DND-41 (cell line): ENCODE measurements around the gene HSPH1.

Source experiments
- ATAC-seq: fragments of 200-7000 bp; cut with Tn5 transposase; 3 replicates; pipeline ENCODE4 v1.9.1; 2021; ENCODE audit warnings: low read depth; ENCODE audit not compliant: insufficient read depth
- DNase-seq: peaks from one replicate; pipeline ENCODE4 v3.0.0-alpha.2; 2020
- H2AFZ ChIP-seq: 2 replicates; pipeline ENCODE4 v1.6.0; 2012; ENCODE audit warnings: low read depth, low read length
- H3K27ac ChIP-seq: 2 replicates; pipeline ENCODE4 v1.5.1; 2012; ENCODE audit warnings: low read length, inconsistent platforms
- H3K27me3 ChIP-seq: fragments of 200-600 bp; sonication (generic); 2 replicates; pipeline ENCODE4 v1.6.0; 2012; ENCODE audit warnings: low read length, mild to moderate bottlenecking, inconsistent platforms; ENCODE audit not compliant: insufficient read depth, poor library complexity
- H3K36me3 ChIP-seq: 2 replicates; pipeline ENCODE4 v1.5.1; 2012; ENCODE audit warnings: low read length, inconsistent platforms; ENCODE audit not compliant: insufficient read depth
- H3K4me1 ChIP-seq: 2 replicates; pipeline ENCODE4 v1.5.1; 2012; ENCODE audit warnings: mild to moderate bottlenecking, low read length; ENCODE audit not compliant: insufficient read depth
- H3K4me2 ChIP-seq: 2 replicates; pipeline ENCODE4 v1.6.0; 2012; ENCODE audit warnings: mild to moderate bottlenecking, moderate library complexity, low read length, inconsistent platforms; ENCODE audit not compliant: insufficient read depth
- H3K4me3 ChIP-seq, 2 experiments: fragments of 200-600 bp in 1 of 2; shearing (Covaris generic) in 1 of 2; 2 replicates each; pipeline ENCODE4 v1.5.1; 2012 to 2016; ENCODE audit warnings: inconsistent platforms in 2 of 2, low read length in 2 of 2, mild to moderate bottlenecking in 2 of 2, low read depth in 1 of 2, moderate library complexity in 1 of 2
- H3K79me2 ChIP-seq: 2 replicates; pipeline ENCODE4 v1.6.0; 2012; ENCODE audit warnings: low read length, inconsistent platforms; ENCODE audit not compliant: insufficient read depth
- H3K9ac ChIP-seq: 2 replicates; pipeline ENCODE4 v1.6.0; 2012; ENCODE audit warnings: low read depth, mild to moderate bottlenecking, inconsistent platforms, low read length, moderate library complexity
- H3K9me3 ChIP-seq: 2 replicates; pipeline ENCODE4 v1.5.1; 2012; ENCODE audit warnings: low read length, moderate library complexity, mild to moderate bottlenecking, inconsistent platforms; ENCODE audit not compliant: insufficient read depth, severe bottlenecking
- H4K20me1 ChIP-seq: 2 replicates; pipeline ENCODE4 v1.6.0; 2012; ENCODE audit warnings: low read length; ENCODE audit not compliant: insufficient read depth
- EZH2 ChIP-seq: IDR thresholded peaks from 3 replicates; pipeline ENCODE4 v1.6.1; 2012; ENCODE audit warnings: borderline replicate concordance, low read depth, mild to moderate bottlenecking, moderate library complexity, low read length, inconsistent platforms; ENCODE audit not compliant: severe bottlenecking
- TF ChIP-seq, protein P1 (sequence below): IDR thresholded peaks from 2 replicates; pipeline ENCODE4 v1.5.1; 2012; ENCODE audit warnings: borderline replicate concordance, low read length, moderate library complexity, mild to moderate bottlenecking; ENCODE audit not compliant: poor library complexity, severe bottlenecking; ENCODE audit errors: extremely low read depth

The HSPH1 gene

DNA sequence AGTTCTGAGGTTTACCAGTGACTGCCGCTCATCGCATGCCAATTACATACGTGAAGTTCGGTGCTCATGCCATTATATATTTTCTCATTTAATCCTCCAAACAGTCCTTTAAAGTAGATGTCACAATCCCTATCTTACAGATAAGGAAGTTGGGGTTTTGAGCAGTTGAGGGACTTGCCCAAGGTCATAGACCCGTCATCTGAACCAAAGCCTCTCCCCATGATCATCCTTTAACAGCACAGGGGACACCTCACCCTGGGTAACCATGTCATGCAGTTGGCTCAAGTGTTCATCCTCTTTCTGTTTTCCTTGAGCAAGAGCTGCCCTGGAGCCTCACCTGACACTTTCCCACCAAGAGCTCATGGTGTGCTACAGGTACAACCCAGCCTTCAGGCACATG lies 69.1 kb downstream of the HSPH1 start:
- no peaks in the 10 kb centered on the region for H3K4me1 ChIP-seq
- H3K4me3 ChIP-seq = no peak overlapping the region
- no peaks in the 10 kb centered on the region for H3K9me3 ChIP-seq
- H3K27me3 ChIP-seq = peaks cover 4% of the 10 kb centered on the region
- TF ChIP-seq EZH2 = no peak
- TF ChIP-seq, protein P1, sequence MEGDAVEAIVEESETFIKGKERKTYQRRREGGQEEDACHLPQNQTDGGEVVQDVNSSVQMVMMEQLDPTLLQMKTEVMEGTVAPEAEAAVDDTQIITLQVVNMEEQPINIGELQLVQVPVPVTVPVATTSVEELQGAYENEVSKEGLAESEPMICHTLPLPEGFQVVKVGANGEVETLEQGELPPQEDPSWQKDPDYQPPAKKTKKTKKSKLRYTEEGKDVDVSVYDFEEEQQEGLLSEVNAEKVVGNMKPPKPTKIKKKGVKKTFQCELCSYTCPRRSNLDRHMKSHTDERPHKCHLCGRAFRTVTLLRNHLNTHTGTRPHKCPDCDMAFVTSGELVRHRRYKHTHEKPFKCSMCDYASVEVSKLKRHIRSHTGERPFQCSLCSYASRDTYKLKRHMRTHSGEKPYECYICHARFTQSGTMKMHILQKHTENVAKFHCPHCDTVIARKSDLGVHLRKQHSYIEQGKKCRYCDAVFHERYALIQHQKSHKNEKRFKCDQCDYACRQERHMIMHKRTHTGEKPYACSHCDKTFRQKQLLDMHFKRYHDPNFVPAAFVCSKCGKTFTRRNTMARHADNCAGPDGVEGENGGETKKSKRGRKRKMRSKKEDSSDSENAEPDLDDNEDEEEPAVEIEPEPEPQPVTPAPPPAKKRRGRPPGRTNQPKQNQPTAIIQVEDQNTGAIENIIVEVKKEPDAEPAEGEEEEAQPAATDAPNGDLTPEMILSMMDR = no peak
- DNase-seq (no peak), ATAC-seq (no peak)
- H3K4me2 ChIP-seq = no peak overlapping the region
- H2AFZ ChIP-seq = no peak overlapping the region
- H3K9ac ChIP-seq = no peak overlapping the region
- H3K79me2 ChIP-seq = no peaks in the 10 kb centered on the region
- H3K27ac ChIP-seq = no peak overlapping the region
- no peaks in the 10 kb centered on the region for H3K36me3 ChIP-seq
- no peaks in the 10 kb centered on the region for H4K20me1 ChIP-seq

DNA sequence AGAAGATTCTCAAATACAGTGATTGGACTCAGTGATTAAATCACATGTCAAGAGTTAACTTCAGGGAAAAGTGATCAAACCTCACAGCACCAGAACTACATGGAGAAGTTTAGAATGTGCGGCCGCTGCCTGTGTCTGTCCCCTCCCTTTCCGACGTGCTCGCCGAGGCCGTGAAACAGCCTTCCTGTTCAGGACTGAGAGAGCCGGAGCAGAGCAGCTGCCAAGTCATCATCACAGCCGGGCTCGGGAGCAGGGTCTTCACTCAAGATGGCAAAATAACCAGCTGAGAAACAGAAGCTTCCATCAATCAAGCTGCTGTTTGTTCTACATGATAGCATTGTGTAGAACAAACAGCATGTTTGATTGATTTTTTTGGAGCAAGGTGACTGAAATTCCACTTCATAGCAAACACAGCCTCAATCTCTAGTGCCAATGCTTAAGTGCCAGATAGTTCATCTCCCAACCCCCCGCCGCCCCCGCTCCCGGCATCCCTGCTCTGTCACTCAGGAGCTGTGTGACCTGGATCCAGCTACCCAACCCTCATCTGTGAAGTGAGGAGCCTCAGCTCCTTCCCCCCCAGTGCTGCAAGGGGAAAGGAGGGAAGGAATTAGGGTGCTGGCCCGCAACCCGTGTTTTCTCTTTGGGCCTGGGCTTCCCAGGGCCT lies 70.6 kb downstream of the HSPH1 start:
- DNase-seq = no peak
- H3K9me3 ChIP-seq = no peaks in the 10 kb centered on the region
- no peaks in the 10 kb centered on the region for H3K4me1 ChIP-seq
- peaks cover 14% of the 10 kb centered on the region for H3K27me3 ChIP-seq
- no peaks in the 10 kb centered on the region for H3K79me2 ChIP-seq
- ATAC-seq = no peak
- H3K9ac ChIP-seq = no peak overlapping the region
- H3K27ac ChIP-seq = no peak overlapping the region
- H3K36me3 ChIP-seq = no peaks in the 10 kb centered on the region
- TF ChIP-seq, protein P1 = no peak
- no peak for TF ChIP-seq EZH2
- no peaks in the 10 kb centered on the region for H4K20me1 ChIP-seq
- no peak overlapping the region for H3K4me3 ChIP-seq
- no peak overlapping the region for H3K4me2 ChIP-seq
- H2AFZ ChIP-seq = no peak overlapping the region; the same call in 1 of the 2 replicates

DNA sequence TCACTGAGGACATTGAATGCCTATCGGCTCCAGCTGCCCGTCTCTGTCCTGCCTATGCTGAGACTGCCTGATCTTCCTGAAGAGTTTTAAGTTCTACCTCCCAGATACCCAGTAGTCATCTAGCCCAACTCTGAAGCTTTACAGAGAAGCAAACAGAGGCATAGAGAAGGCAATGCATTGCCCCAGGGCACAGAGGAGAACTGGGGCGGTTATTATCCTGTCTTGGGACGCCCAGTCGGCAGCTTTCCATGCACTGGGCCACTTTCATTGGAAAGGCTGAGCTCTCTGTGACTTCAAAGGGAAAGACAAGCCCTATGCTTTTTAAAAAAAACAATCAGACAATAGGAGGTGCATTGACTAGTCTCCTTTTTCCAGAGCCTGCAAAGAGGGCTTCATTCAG lies 71.6 kb downstream of the HSPH1 start:
- TF ChIP-seq, protein P1 = no peak
- TF ChIP-seq EZH2 = no peak

More for the DNA sequence above, 71.6 kb downstream of the HSPH1 start:
- Histone ChIP-seq H2AFZ (no peak overlapping the region), H3K9me3 (no peaks in the 10 kb centered on the region), H3K27me3 (peaks cover 20% of the 10 kb centered on the region), H3K4me1 (no peaks in the 10 kb centered on the region), H3K27ac (no peak overlapping the region), H3K79me2 (no peaks in the 10 kb centered on the region), H3K36me3 (no peaks in the 10 kb centered on the region), H4K20me1 (no peaks in the 10 kb centered on the region), H3K4me3 (no peak overlapping the region), H3K4me2 (no peak overlapping the region), H3K9ac (no peak overlapping the region)
- ATAC-seq = no peak
- no peak for DNase-seq
